Bronchial epithelial cell (primary cell): ENCODE data around the gene PPP2R2B. TPM values are rescaled to one million over a fixed set of nuclear protein-coding genes. Genes with fewer than 3 reads are reported as not detected.

Experiments
- DNase-seq: peaks from one replicate; pipeline ENCODE4 v3.0.0-alpha.2; 2010; ENCODE audit warnings: low read depth
- FAIRE-seq: peaks from 2 replicates; lab custom pipeline; 2011; peaks lifted over from hg19 to GRCh38; lab: Jason Lieb, UNC
- H3K27me3 ChIP-seq: 2 replicates; pipeline ENCODE4 v1.5.1; 2011; ENCODE audit warnings: low read length; ENCODE audit not compliant: control insufficient read depth, insufficient read depth
- H3K36me3 ChIP-seq: 2 replicates; pipeline ENCODE4 v1.5.1; 2011; ENCODE audit warnings: low read length; ENCODE audit not compliant: control insufficient read depth, insufficient read depth
- H3K4me3 ChIP-seq: 2 replicates; pipeline ENCODE4 v1.5.1; 2011; ENCODE audit warnings: mild to moderate bottlenecking, low read depth, low read length, control low read depth
- CTCF ChIP-seq: IDR thresholded peaks from 2 replicates; pipeline ENCODE4 v1.5.1; 2011; ENCODE audit warnings: mild to moderate bottlenecking, moderate library complexity, low read length, control low read depth, inconsistent platforms; ENCODE audit not compliant: insufficient read depth, severe bottlenecking
- total RNA-seq: library from RNA; depleted of rRNA; stranded (reverse); fragments of >200 nt; gene quantifications from 2 replicates; pipeline ENCODE4 v1.2.1, GENCODE V29; 2014

The PPP2R2B gene
- total RNA-seq, 1 donor from 2014 or later, result under 0.01 TPM

- FAIRE-seq (no peak), DNase-seq (no peak)
Measured at GRCh38 chr5:146781157-146781556, 97.4 kb downstream of the PPP2R2B start.

GRCh38 chr5:146779211-146779869, 99.2 kb downstream of the PPP2R2B start:
- DNase-seq, result no peak

More at GRCh38 chr5:146781157-146781556, 97.4 kb downstream of the PPP2R2B start:
- H3K27me3 ChIP-seq, result no peaks in the 10 kb centered on the region
- H3K4me3 ChIP-seq, result no peak overlapping the region
- TF ChIP-seq CTCF, result no peak
- no peaks in the 10 kb centered on the region for H3K36me3 ChIP-seq

GRCh38 chr5:146778795-146779194, 99.8 kb downstream of the PPP2R2B start:
- FAIRE-seq (no peak), DNase-seq (no peak)
- TF ChIP-seq CTCF, result no peak

More at GRCh38 chr5:146779211-146779869, 99.2 kb downstream of the PPP2R2B start:
- no peak for FAIRE-seq
- no peak for TF ChIP-seq CTCF
- Histone ChIP-seq H3K27me3 (no peaks in the 10 kb centered on the region), H3K4me3 (no peak overlapping the region), H3K36me3 (no peaks in the 10 kb centered on the region)

GRCh38 chr5:146778261-146778660, 100.3 kb downstream of the PPP2R2B start:
- no peak for DNase-seq
- H3K27me3 ChIP-seq, result no peaks in the 10 kb centered on the region
- no peak for FAIRE-seq
- H3K4me3 ChIP-seq, result no peak overlapping the region
- H3K36me3 ChIP-seq, result no peaks in the 10 kb centered on the region
- no peak for TF ChIP-seq CTCF

More at GRCh38 chr5:146778795-146779194, 99.8 kb downstream of the PPP2R2B start:
- no peaks in the 10 kb centered on the region for H3K36me3 ChIP-seq
- H3K27me3 ChIP-seq, result no peaks in the 10 kb centered on the region
- no peak overlapping the region for H3K4me3 ChIP-seq

- DNase-seq (no peak), FAIRE-seq (no peak)
- Histone ChIP-seq H3K27me3 (no peaks in the 10 kb centered on the region), H3K36me3 (no peaks in the 10 kb centered on the region), H3K4me3 (no peak overlapping the region)
- no peak for TF ChIP-seq CTCF
Measured at GRCh38 chr5:146772881-146773466, 105.6 kb downstream of the PPP2R2B start.
